NT2/D1 (cell line): ENCODE results near the gene KIF16B.
"Not testable (repeated sequence)": the region's sequence is repeated elsewhere in the genome, so short reads cannot be mapped to it uniquely, and the experiment has no call there.

Source experiments
- YY1 ChIP-seq: IDR thresholded peaks from 2 replicates; pipeline ENCODE4 v1.6.1; 2011; ENCODE audit not compliant: insufficient read length, insufficient read depth
- ZNF274 ChIP-seq: IDR thresholded peaks from 2 replicates; pipeline ENCODE4 v1.6.1; 2011; ENCODE audit warnings: mild to moderate bottlenecking, low read depth, low read length

GRCh38 chr20:16596404-16596803 is 23.2 kb upstream of the KIF16B start:
- not testable (repeated sequence) for TF ChIP-seq YY1, ZNF274
